Trophoblast cell (in vitro differentiated cells and primary cell): ENCODE data around the gene USP34.

ENCODE experiments used
- DNase-seq, 2 donors: peaks; one replicate each; pipeline ENCODE4 v3.0.0-alpha.2; 2016
- H2AFZ ChIP-seq: 2 replicates; pipeline ENCODE4 v1.6.1; 2013; ENCODE audit warnings: low read length, moderate library complexity, mild to moderate bottlenecking; ENCODE audit not compliant: insufficient read depth, poor library complexity
- H2AK5ac ChIP-seq: 2 replicates; pipeline ENCODE4 v1.6.1; 2013; ENCODE audit warnings: mild to moderate bottlenecking, low read length
- H2BK120ac ChIP-seq: 2 replicates; pipeline ENCODE4 v1.6.1; 2013; ENCODE audit warnings: low read length, mild to moderate bottlenecking, moderate library complexity; ENCODE audit not compliant: insufficient read depth, poor library complexity
- H2BK12ac ChIP-seq: 2 replicates; pipeline ENCODE4 v1.6.1; 2013; ENCODE audit warnings: mild to moderate bottlenecking, low read length, moderate library complexity
- H2BK5ac ChIP-seq: 2 replicates; pipeline ENCODE4 v1.6.1; 2013; ENCODE audit warnings: low read length, low read depth, moderate library complexity, mild to moderate bottlenecking; ENCODE audit not compliant: poor library complexity
- H3K14ac ChIP-seq: 2 replicates; pipeline ENCODE4 v1.6.1; 2013; ENCODE audit warnings: mild to moderate bottlenecking, low read length
- H3K18ac ChIP-seq: 2 replicates; pipeline ENCODE4 v1.6.1; 2013; ENCODE audit warnings: mild to moderate bottlenecking, low read length
- H3K23ac ChIP-seq: 2 replicates; pipeline ENCODE4 v1.6.1; 2013; ENCODE audit warnings: low read length
- H3K27ac ChIP-seq: 2 replicates; pipeline ENCODE4 v1.5.1; 2013; ENCODE audit warnings: low read depth, mild to moderate bottlenecking, inconsistent platforms, low read length, moderate library complexity
- H3K27me3 ChIP-seq: 2 replicates; pipeline ENCODE4 v1.6.1; 2013; ENCODE audit warnings: inconsistent platforms, mild to moderate bottlenecking, low read length, moderate library complexity; ENCODE audit not compliant: insufficient read depth
- H3K36me3 ChIP-seq, 2 experiments: 1 replicate in 1 of 2; 2 replicates in 1 of 2; pipeline ENCODE4 v1.6.1; 2013; ENCODE audit warnings: low read length in 2 of 2, mild to moderate bottlenecking in 2 of 2, moderate library complexity in 1 of 2; ENCODE audit not compliant: insufficient read depth in 2 of 2, control insufficient read depth in 1 of 2
- H3K4ac ChIP-seq: 2 replicates; pipeline ENCODE4 v1.6.1; 2013; ENCODE audit warnings: low read depth, mild to moderate bottlenecking, low read length, moderate library complexity
- H3K4me1 ChIP-seq, 2 experiments: 1 replicate in 1 of 2; 2 replicates in 1 of 2; pipeline ENCODE4 v1.6.1; 2013; ENCODE audit warnings: low read length in 2 of 2, mild to moderate bottlenecking in 2 of 2, moderate library complexity in 1 of 2; ENCODE audit not compliant: insufficient read depth in 2 of 2, control insufficient read depth in 1 of 2
- H3K4me2 ChIP-seq: 2 replicates; pipeline ENCODE4 v1.6.1; 2013; ENCODE audit warnings: inconsistent platforms, mild to moderate bottlenecking, low read length, moderate library complexity
- H3K4me3 ChIP-seq: 2 replicates; pipeline ENCODE4 v1.5.1; 2013; ENCODE audit warnings: mild to moderate bottlenecking, low read depth, low read length, inconsistent platforms
- H3K79me1 ChIP-seq: one replicate; pipeline ENCODE4 v1.6.1; 2013; ENCODE audit warnings: low read length
- H3K79me2 ChIP-seq: 2 replicates; pipeline ENCODE4 v1.6.1; 2013; ENCODE audit warnings: low read length, mild to moderate bottlenecking; ENCODE audit not compliant: control insufficient read depth, insufficient read depth, poor library complexity
- H3K9ac ChIP-seq: 2 replicates; pipeline ENCODE4 v1.6.1; 2013; ENCODE audit warnings: mild to moderate bottlenecking, low read length
- H3K9me3 ChIP-seq: 2 replicates; pipeline ENCODE4 v1.6.1; 2013; ENCODE audit warnings: low read depth, mild to moderate bottlenecking, control low read depth, inconsistent platforms, low read length; ENCODE audit not compliant: insufficient read depth
- H4K12ac ChIP-seq: 2 replicates; pipeline ENCODE4 v1.6.1; 2013; ENCODE audit warnings: low read depth, mild to moderate bottlenecking, low read length, moderate library complexity
- H4K8ac ChIP-seq: 2 replicates; pipeline ENCODE4 v1.6.1; 2013; ENCODE audit warnings: low read depth, mild to moderate bottlenecking, low read length, moderate library complexity
- H4K91ac ChIP-seq: one replicate; pipeline ENCODE4 v1.6.1; 2013; ENCODE audit warnings: low read depth, mild to moderate bottlenecking, low read length, moderate library complexity
- WGBS: extraction: QIAGEN DNeasy Blood & Tissue Kit; methylation state at CpG from one replicate; pipeline ENCODE4 v1.1.7; 2013; ENCODE audit warnings: missing lambda C conversion rate; ENCODE audit not compliant: insufficient read length, insufficient coverage; ENCODE audit errors: extremely low coverage; 5-methylcytosine and 5-hydroxymethylcytosine counted together

The USP34 gene

DNA sequence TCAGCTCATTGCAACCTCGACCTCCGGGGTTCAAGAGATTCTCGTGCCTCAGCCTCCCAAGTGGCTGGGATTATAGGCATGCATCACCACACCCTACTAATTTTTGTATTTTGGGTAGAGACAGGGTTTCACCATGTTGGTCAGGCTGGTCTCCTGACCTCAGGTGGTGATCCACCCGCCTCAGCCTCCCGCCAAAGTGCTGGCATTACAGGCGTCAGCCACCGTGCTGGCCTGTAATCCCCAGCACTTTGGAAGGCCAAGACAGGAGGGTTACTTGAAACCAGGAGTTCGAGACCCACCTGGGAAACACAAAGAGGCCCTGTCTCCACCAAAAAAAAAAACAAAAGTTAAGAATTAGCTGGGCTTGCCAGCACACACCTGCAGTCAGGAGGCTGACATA lies 18.5 kb downstream of the USP34 start:
- Histone ChIP-seq H3K79me1 (no peaks in the 10 kb centered on the region), H4K12ac (no peak overlapping the region), H3K27me3 (no peaks in the 10 kb centered on the region), H4K8ac (no peak overlapping the region), H3K79me2 (peaks cover 19% of the 10 kb centered on the region), H3K18ac (no peak overlapping the region), H2BK12ac (no peak overlapping the region), H2BK5ac (no peak overlapping the region), H4K91ac (no peak overlapping the region), H2BK120ac (no peak overlapping the region), H2AFZ (no peak overlapping the region), H3K23ac (no peak overlapping the region), H2AK5ac (no peak overlapping the region), H3K4me3 (no peak overlapping the region), H3K27ac (no peak overlapping the region), H3K9ac (no peak overlapping the region), H3K4me2 (no peak overlapping the region), H3K4ac (peak overlapping the region; percentile 57), H3K36me3 (peaks cover 2% of the 10 kb centered on the region in 2 experiments), H3K14ac (no peak overlapping the region), H3K4me1 (no peaks in the 10 kb centered on the region), H3K9me3 (no peaks in the 10 kb centered on the region)
- no CpG with 5 or more reads among the region's 8 CpGs for WGBS
- DNase-seq, result no peak

DNA sequence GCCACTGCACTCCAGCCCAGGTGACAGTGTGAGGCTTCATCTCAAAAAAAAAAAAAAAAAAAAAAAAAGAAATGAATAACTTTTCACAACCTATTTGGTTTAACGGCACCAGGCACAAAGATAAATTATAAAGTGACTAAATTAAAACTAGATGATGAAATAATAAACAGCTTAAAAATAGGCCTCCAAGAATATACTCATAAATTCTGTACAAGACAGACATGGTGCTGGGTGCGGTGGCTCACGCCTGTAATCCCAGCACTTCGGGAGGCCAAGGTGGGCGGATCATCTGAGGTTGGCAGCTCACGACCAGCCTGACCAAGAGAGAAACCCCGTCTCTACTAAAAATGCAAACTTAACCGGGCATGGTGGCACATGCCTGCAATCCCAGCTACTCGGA lies 19.7 kb downstream of the USP34 start:
- Histone ChIP-seq H3K23ac (no peak overlapping the region), H3K27ac (no peak overlapping the region), H3K14ac (no peak overlapping the region), H3K18ac (no peak overlapping the region), H4K8ac (no peak overlapping the region), H4K91ac (no peak overlapping the region), H4K12ac (no peak overlapping the region), H3K9ac (no peak overlapping the region), H3K4me1 (no peaks in the 10 kb centered on the region), H3K4ac (peak overlapping the region; percentile 64), H2BK120ac (no peak overlapping the region), H3K79me1 (no peaks in the 10 kb centered on the region), H3K9me3 (no peaks in the 10 kb centered on the region), H3K79me2 (peaks cover 13% of the 10 kb centered on the region), H2AK5ac (no peak overlapping the region), H3K4me3 (no peak overlapping the region), H3K4me2 (no peak overlapping the region), H2BK5ac (no peak overlapping the region), H3K36me3 (peaks cover 0 to 2% of the 10 kb centered on the region in 2 experiments), H2BK12ac (no peak overlapping the region), H3K27me3 (no peaks in the 10 kb centered on the region), H2AFZ (no peak overlapping the region)
- no CpG with 5 or more reads among the region's 9 CpGs for WGBS
- DNase-seq, result no peak

DNA sequence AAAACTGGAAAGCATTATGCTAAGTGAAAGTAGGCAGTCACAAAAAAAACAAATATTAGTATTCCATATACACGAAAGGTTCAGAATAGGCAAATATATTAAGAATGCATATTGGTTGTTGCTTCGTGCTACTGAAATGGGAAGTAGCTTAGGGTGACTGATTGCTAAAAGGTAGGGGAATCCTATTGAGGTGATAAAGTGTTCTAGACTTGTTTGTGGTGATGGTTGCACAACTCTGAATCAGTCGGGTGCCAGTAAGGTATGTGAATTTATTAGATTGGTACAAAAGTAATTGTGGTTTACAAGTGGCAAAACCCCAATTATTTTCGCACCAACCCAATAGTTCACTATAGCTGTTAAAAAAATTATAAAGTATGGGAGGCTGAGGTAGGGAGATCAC lies 20.7 kb downstream of the USP34 start:
- Histone ChIP-seq H3K79me2 (peaks cover 11% of the 10 kb centered on the region), H2AFZ (no peak overlapping the region), H3K27me3 (no peaks in the 10 kb centered on the region), H2BK5ac (no peak overlapping the region), H3K9me3 (no peaks in the 10 kb centered on the region), H3K23ac (no peak overlapping the region), H2BK12ac (no peak overlapping the region), H4K8ac (no peak overlapping the region), H3K4me2 (no peak overlapping the region), H2AK5ac (no peak overlapping the region), H2BK120ac (no peak overlapping the region), H4K91ac (no peak overlapping the region), H3K4me3 (no peak overlapping the region), H3K27ac (no peak overlapping the region), H3K9ac (no peak overlapping the region), H3K4me1 (no peaks in the 10 kb centered on the region), H3K36me3 (peaks cover 0 to 2% of the 10 kb centered on the region in 2 experiments), H3K79me1 (no peaks in the 10 kb centered on the region), H3K14ac (no peak overlapping the region), H3K4ac (peak overlapping the region; percentile 79), H4K12ac (no peak overlapping the region), H3K18ac (no peak overlapping the region)
- WGBS, result no CpG with 5 or more reads among the region's 4 CpGs
- no peak for DNase-seq

DNA sequence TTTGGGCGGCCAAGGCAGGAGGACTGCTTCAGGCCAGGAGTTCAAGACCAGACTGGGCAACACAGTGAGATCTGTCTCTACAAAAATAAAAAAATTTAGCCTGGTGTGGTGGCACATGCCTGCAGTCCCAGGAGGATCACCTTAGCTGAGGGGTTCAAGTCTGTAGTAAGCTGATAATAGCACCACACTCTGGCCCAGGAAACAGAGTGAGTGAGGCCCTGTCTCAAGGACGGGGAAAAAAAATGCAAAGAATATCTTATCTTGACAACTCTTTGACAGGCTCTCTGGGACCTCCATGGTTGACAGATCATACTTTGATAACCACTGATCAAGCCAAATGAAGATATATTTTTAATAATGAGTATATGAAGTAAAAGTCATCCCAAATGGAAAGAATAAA lies 22.7 kb downstream of the USP34 start:
- DNase-seq, result no peak
- no peaks in the 10 kb centered on the region for H3K27me3 ChIP-seq
- no peak overlapping the region for H4K12ac ChIP-seq
- no peak overlapping the region for H2BK5ac ChIP-seq
- no peak overlapping the region for H2BK12ac ChIP-seq
- no peaks in the 10 kb centered on the region for H3K4me1 ChIP-seq
- WGBS, result no CpG with 5 or more reads among the region's 2 CpGs
- H3K9ac ChIP-seq, result no peak overlapping the region
- no peak overlapping the region for H3K4me3 ChIP-seq
- H4K91ac ChIP-seq, result no peak overlapping the region
- H3K4me2 ChIP-seq, result no peak overlapping the region
- H3K27ac ChIP-seq, result no peak overlapping the region
- no peak overlapping the region for H3K23ac ChIP-seq
- no peaks in the 10 kb centered on the region for H3K9me3 ChIP-seq
- H3K4ac ChIP-seq, result peak overlapping the region; percentile 96
- no peak overlapping the region for H2BK120ac ChIP-seq
- no peak overlapping the region for H3K18ac ChIP-seq
- no peak overlapping the region for H4K8ac ChIP-seq
- no peak overlapping the region for H2AFZ ChIP-seq
- no peaks in the 10 kb centered on the region for H3K79me1 ChIP-seq
- no peak overlapping the region for H3K14ac ChIP-seq
- H3K79me2 ChIP-seq, result peaks cover 8% of the 10 kb centered on the region
- H3K36me3 ChIP-seq, result peaks cover 0 to 2% of the 10 kb centered on the region in 2 experiments
- H2AK5ac ChIP-seq, result no peak overlapping the region
